GM12878 (cell line): ENCODE results near the gene POLN. TPM values are rescaled to one million over a fixed set of nuclear protein-coding genes. Genes with fewer than 3 reads are reported as not detected.

Source experiments
- ATAC-seq: fragments of 200-7000 bp; cut with Tn5 transposase; 3 replicates; pipeline ENCODE4 v1.9.1; 2020; ENCODE audit warnings: mild to moderate bottlenecking, moderate library complexity
- BruUV-seq: library from RNA; stranded (reverse); fragments of 400-500 nt; replicated peaks from 2 replicates; lab custom pipeline; 2021; lab: Mats Ljungman, UMichigan
- CTCF ChIA-PET: fragments of 300-600 bp; sonication (Branson Sonifier 250); formaldehyde crosslinking; extraction: SDS; loops from one replicate; lab custom pipeline; 2021; ENCODE audit warnings: inconsistent platforms; lab: Yijun Ruan, JAX
- POLR2A ChIA-PET: fragments of 350-600 bp; formaldehyde crosslinking; extraction: SDS; loops from one replicate; lab custom pipeline; 2021; ENCODE audit warnings: inconsistent platforms; lab: Charles Lee
- RAD21 ChIA-PET: fragments of 300-600 bp; sonication (Branson Sonifier 250); formaldehyde crosslinking; loops from one replicate; lab custom pipeline; 2023; ENCODE audit warnings: antibody characterized with exemption; ENCODE audit not compliant: unreplicated experiment; lab: Charles Lee
- SMC1A ChIA-PET: fragments of 300-600 bp; sonication (Branson Sonifier 250); formaldehyde crosslinking; loops from one replicate; lab custom pipeline; 2023; ENCODE audit not compliant: unreplicated experiment, uncharacterized antibody; lab: Charles Lee
- DNase-seq: peaks from one replicate; pipeline ENCODE4 v3.0.0-alpha.2; 2011; ENCODE audit warnings: low read depth, low spot score
- FAIRE-seq: peaks from 3 replicates; lab custom pipeline; 2011; peaks lifted over from hg19 to GRCh38; lab: Jason Lieb, UNC
- H2AFZ ChIP-seq: 2 replicates; pipeline ENCODE4 v1.6.0; 2011; ENCODE audit warnings: low read depth, low read length, control low read depth; ENCODE audit not compliant: control insufficient read depth
- H3K27ac ChIP-seq: 2 replicates; pipeline ENCODE4 v1.5.1; 2011; ENCODE audit warnings: control low read depth; ENCODE audit not compliant: control insufficient read depth, insufficient read depth
- H3K27me3 ChIP-seq, 2 experiments: replicated peaks in 1 of 2; 2 replicates each; pipeline versions ENCODE4 v1.6.0 to v1.6.1; 2011; ENCODE audit warnings: low read length in 1 of 2; ENCODE audit not compliant: control insufficient read depth in 2 of 2, insufficient read depth in 2 of 2
- H3K36me3 ChIP-seq, 2 experiments: 2 replicates each; pipeline ENCODE4 v1.5.1; 2011; ENCODE audit warnings: low read length in 1 of 2; ENCODE audit not compliant: control insufficient read depth in 2 of 2, insufficient read depth in 2 of 2
- H3K4me1 ChIP-seq: 2 replicates; pipeline ENCODE4 v1.6.1; 2011; ENCODE audit warnings: mild to moderate bottlenecking, low read length, moderate library complexity, mixed read lengths; ENCODE audit not compliant: control insufficient read depth, insufficient read depth
- H3K4me2 ChIP-seq: 2 replicates; pipeline ENCODE4 v1.6.0; 2011; ENCODE audit warnings: control low read depth; ENCODE audit not compliant: control insufficient read depth, insufficient read depth
- H3K4me3 ChIP-seq: fragments of 200-600 bp; sonication (generic); 2 replicates; pipeline ENCODE4 v1.5.1; 2016
- H3K79me2 ChIP-seq: 2 replicates; pipeline ENCODE4 v1.6.0; 2011; ENCODE audit warnings: low read length; ENCODE audit not compliant: control insufficient read depth, insufficient read depth
- H3K9ac ChIP-seq: 2 replicates; pipeline ENCODE4 v1.8.0; 2011; ENCODE audit warnings: low read length, control low read depth, mixed read lengths; ENCODE audit not compliant: control insufficient read depth, insufficient read depth
- H3K9me3 ChIP-seq: replicated peaks from 3 replicates; pipeline ENCODE4 v1.5.1; 2011; ENCODE audit warnings: mild to moderate bottlenecking, low read length; ENCODE audit not compliant: control insufficient read depth, insufficient read depth
- H4K20me1 ChIP-seq: 2 replicates; pipeline ENCODE4 v1.6.0; 2011; ENCODE audit not compliant: control insufficient read depth, insufficient read depth
- BCL11A ChIP-seq: IDR thresholded peaks from 2 replicates; pipeline ENCODE4 v1.6.1; 2011; ENCODE audit warnings: low read depth, low read length
- EED ChIP-seq: sonication (generic); IDR thresholded peaks from 2 replicates; pipeline ENCODE4 v1.6.1; 2016; ENCODE audit warnings: antibody characterized with exemption, low read depth
- ESRRA ChIP-seq: IDR thresholded peaks from 2 replicates; pipeline ENCODE4 v1.6.1; 2012; ENCODE audit warnings: mild to moderate bottlenecking, low read length, improper control_type of control experiment
- HCFC1 ChIP-seq: fragments of 150-350 bp; IDR thresholded peaks from 2 replicates; pipeline ENCODE4 v1.6.1; 2014; ENCODE audit warnings: low read length
- MYB ChIP-seq: fragments of 150-350 bp; IDR thresholded peaks from 2 replicates; pipeline ENCODE4 v1.6.1; 2014; ENCODE audit warnings: mild to moderate bottlenecking, low read depth, low read length, borderline replicate concordance
- RAD51 ChIP-seq: fragments of 450-650 bp; IDR thresholded peaks from 2 replicates; pipeline ENCODE4 v1.6.1; 2016; ENCODE audit warnings: moderate library complexity, mild to moderate bottlenecking, inconsistent platforms
- RBBP5 ChIP-seq: fragments of 200-600 bp; sonication (generic); conservative IDR thresholded peaks from 2 replicates; pipeline ENCODE4 v1.6.1; 2016
- SREBF1 ChIP-seq: IDR thresholded peaks from 2 replicates; pipeline ENCODE4 v1.6.1; 2012; ENCODE audit warnings: mild to moderate bottlenecking, low read length
- TAF1 ChIP-seq: IDR thresholded peaks from 2 replicates; pipeline ENCODE4 v1.6.1; 2011; ENCODE audit warnings: mild to moderate bottlenecking, low read depth, low read length, borderline replicate concordance
- TCF3 ChIP-seq: IDR thresholded peaks from 2 replicates; pipeline ENCODE4 v1.6.1; 2012; ENCODE audit warnings: low read depth, mild to moderate bottlenecking, low read length, borderline replicate concordance; ENCODE audit not compliant: insufficient read depth
- WGBS: methylation state at CpG from one replicate; pipeline ENCODE4 v1.1.6; 2016; ENCODE audit warnings: low lambda C conversion rate; ENCODE audit not compliant: insufficient replicate concordance, insufficient coverage; ENCODE audit errors: missing lambda C conversion rate; 5-methylcytosine and 5-hydroxymethylcytosine counted together
- in situ Hi-C: fragments of 300-500 bp; cut with MboI; formaldehyde crosslinking; loops from 9 replicates; pipeline ENCODE4 v1.14.3; 2018; ENCODE audit warnings: mixed read lengths
- intact Hi-C: fragments of 100-400 bp; cut with micrococcal nuclease; formaldehyde crosslinking; loops from one replicate; pipeline ENCODE4 v1.14.2; 2022; ENCODE audit not compliant: unreplicated experiment
- polyA plus RNA-seq, 11 experiments: library from polyadenylated mRNA; depleted of rRNA in 4 of 11; unstranded in 6 of 11; stranded (reverse) in 5 of 11; fragments of >200 nt; fragmentation: Nextera tagmentation in 4 of 11; fragmentation: Illumina TruSeq in 1 of 11; extraction: Ambion mirVana in 4 of 11; extraction: Trizol in 1 of 11; gene quantifications; 1 replicate in 1 of 11; 2 replicates in 10 of 11; pipeline versions ENCODE4 v1.2.1 to v1.2.3, GENCODE V29; 2011 to 2016; ENCODE audit warnings: inconsistent platforms in 2 of 11, missing spikeins in 2 of 11, low read depth in 1 of 11
- total RNA-seq, 4 experiments: library from RNA; depleted of rRNA in 3 of 4; stranded (reverse); fragments of >200 nt in 3 of 4; fragmentation: Illumina TruSeq in 1 of 4; extraction: Trizol in 1 of 4; gene quantifications; 2 replicates each; pipeline versions ENCODE4 v1.2.1 to v1.2.3, GENCODE V29; 2013 to 2021
- TF ChIP-seq, protein P1 (sequence below): IDR thresholded peaks from 2 replicates; pipeline ENCODE4 v1.6.1; 2011; ENCODE audit warnings: borderline replicate concordance, low read depth, mild to moderate bottlenecking, moderate library complexity, mixed read lengths, low read length; ENCODE audit not compliant: insufficient read depth; ENCODE audit errors: extremely low read length
- TF ChIP-seq, protein P2 (sequence below): fragments of 450-650 bp; IDR thresholded peaks from 2 replicates; pipeline ENCODE4 v1.6.1; 2014; ENCODE audit warnings: mild to moderate bottlenecking
- TF ChIP-seq, protein P3 (sequence below): IDR thresholded peaks from 2 replicates; pipeline ENCODE4 v1.6.1; 2012; ENCODE audit warnings: mild to moderate bottlenecking, low read depth, low read length
- TF ChIP-seq, protein P4 (sequence below): fragments of 450-650 bp; IDR thresholded peaks from 2 replicates; pipeline ENCODE4 v1.6.1; 2017; ENCODE audit warnings: low read depth, mild to moderate bottlenecking, moderate library complexity
- TF ChIP-seq, protein P5 (sequence below): fragments of 450-650 bp; IDR thresholded peaks from 2 replicates; pipeline ENCODE4 v1.6.1; 2018; ENCODE audit warnings: mild to moderate bottlenecking, low read depth, moderate library complexity; ENCODE audit not compliant: partially characterized antibody

Gene POLN
- total and polyA plus RNA-seq, 10 of the 15 experiments (the other 5 are each of a cell fraction or from before 2014, with no cell fraction given) = 0.09 to 2.0 (median 0.95) TPM; not detected in 1

DNA sequence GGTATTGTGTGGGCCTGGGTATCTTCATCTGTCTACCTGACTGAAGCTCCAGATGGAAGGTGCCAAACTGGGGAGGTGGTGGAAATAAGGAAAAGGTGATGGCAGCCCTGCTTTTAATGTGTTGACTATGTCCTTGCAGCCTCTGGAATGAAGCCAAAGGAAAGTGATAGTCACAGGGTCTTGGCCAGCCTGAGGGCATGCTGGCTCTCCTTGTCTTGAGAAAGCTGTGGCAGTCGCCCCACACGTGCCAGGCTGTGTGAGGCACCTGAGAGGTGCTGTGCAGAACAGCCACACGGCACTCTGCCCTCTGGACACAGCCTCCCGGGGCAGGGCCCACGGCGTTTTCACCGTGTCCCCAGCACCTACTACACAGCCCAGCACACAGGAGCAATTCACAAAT is 105.2 kb downstream of the POLN start:
- SMC1A ChIA-PET = no interaction called here
- Histone ChIP-seq H3K4me3 (no peak overlapping the region), H3K4me2 (no peak overlapping the region), H3K36me3 (no peaks in the 10 kb centered on the region), H3K4me1 (peaks cover 10% of the 10 kb centered on the region), H3K9me3 (peaks cover under 1% of the 10 kb centered on the region; the same call in 2 of the 3 replicates), H3K27me3 (no peaks in the 10 kb centered on the region), H2AFZ (no peak overlapping the region), H3K9ac (no peak overlapping the region), H3K79me2 (no peaks in the 10 kb centered on the region), H3K27ac (no peak overlapping the region), H4K20me1 (no peaks in the 10 kb centered on the region)
- no peak for FAIRE-seq
- BruUV-seq = no TSS peak
- intact Hi-C loops = no loop called here
- in situ Hi-C loops = no loop called here
- ATAC-seq = no peak
- POLR2A ChIA-PET = no interaction called here
- 49% methylated on average over 7 of the region's 7 CpGs for WGBS
- CTCF ChIA-PET = no interaction called here
- DNase-seq = no peak
- RAD21 ChIA-PET = no interaction called here
- no peak for TF ChIP-seq EED
- TF ChIP-seq TAF1 = no peak
- TF ChIP-seq, protein P1, sequence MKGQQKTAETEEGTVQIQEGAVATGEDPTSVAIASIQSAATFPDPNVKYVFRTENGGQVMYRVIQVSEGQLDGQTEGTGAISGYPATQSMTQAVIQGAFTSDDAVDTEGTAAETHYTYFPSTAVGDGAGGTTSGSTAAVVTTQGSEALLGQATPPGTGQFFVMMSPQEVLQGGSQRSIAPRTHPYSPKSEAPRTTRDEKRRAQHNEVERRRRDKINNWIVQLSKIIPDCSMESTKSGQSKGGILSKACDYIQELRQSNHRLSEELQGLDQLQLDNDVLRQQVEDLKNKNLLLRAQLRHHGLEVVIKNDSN = no peak
- no peak for TF ChIP-seq BCL11A
- TF ChIP-seq ESRRA = no peak
- TF ChIP-seq, protein P2, sequence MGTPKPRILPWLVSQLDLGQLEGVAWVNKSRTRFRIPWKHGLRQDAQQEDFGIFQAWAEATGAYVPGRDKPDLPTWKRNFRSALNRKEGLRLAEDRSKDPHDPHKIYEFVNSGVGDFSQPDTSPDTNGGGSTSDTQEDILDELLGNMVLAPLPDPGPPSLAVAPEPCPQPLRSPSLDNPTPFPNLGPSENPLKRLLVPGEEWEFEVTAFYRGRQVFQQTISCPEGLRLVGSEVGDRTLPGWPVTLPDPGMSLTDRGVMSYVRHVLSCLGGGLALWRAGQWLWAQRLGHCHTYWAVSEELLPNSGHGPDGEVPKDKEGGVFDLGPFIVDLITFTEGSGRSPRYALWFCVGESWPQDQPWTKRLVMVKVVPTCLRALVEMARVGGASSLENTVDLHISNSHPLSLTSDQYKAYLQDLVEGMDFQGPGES = no peak
- TF ChIP-seq, protein P3, sequence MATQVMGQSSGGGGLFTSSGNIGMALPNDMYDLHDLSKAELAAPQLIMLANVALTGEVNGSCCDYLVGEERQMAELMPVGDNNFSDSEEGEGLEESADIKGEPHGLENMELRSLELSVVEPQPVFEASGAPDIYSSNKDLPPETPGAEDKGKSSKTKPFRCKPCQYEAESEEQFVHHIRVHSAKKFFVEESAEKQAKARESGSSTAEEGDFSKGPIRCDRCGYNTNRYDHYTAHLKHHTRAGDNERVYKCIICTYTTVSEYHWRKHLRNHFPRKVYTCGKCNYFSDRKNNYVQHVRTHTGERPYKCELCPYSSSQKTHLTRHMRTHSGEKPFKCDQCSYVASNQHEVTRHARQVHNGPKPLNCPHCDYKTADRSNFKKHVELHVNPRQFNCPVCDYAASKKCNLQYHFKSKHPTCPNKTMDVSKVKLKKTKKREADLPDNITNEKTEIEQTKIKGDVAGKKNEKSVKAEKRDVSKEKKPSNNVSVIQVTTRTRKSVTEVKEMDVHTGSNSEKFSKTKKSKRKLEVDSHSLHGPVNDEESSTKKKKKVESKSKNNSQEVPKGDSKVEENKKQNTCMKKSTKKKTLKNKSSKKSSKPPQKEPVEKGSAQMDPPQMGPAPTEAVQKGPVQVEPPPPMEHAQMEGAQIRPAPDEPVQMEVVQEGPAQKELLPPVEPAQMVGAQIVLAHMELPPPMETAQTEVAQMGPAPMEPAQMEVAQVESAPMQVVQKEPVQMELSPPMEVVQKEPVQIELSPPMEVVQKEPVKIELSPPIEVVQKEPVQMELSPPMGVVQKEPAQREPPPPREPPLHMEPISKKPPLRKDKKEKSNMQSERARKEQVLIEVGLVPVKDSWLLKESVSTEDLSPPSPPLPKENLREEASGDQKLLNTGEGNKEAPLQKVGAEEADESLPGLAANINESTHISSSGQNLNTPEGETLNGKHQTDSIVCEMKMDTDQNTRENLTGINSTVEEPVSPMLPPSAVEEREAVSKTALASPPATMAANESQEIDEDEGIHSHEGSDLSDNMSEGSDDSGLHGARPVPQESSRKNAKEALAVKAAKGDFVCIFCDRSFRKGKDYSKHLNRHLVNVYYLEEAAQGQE = no peak
- no peak for TF ChIP-seq RAD51
- TF ChIP-seq RBBP5 = no peak
- TF ChIP-seq, protein P4, sequence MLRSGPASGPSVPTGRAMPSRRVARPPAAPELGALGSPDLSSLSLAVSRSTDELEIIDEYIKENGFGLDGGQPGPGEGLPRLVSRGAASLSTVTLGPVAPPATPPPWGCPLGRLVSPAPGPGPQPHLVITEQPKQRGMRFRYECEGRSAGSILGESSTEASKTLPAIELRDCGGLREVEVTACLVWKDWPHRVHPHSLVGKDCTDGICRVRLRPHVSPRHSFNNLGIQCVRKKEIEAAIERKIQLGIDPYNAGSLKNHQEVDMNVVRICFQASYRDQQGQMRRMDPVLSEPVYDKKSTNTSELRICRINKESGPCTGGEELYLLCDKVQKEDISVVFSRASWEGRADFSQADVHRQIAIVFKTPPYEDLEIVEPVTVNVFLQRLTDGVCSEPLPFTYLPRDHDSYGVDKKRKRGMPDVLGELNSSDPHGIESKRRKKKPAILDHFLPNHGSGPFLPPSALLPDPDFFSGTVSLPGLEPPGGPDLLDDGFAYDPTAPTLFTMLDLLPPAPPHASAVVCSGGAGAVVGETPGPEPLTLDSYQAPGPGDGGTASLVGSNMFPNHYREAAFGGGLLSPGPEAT = no peak
- no peak for TF ChIP-seq SREBF1
- TF ChIP-seq MYB = no peak
- no peak for TF ChIP-seq TCF3
- TF ChIP-seq, protein P5, sequence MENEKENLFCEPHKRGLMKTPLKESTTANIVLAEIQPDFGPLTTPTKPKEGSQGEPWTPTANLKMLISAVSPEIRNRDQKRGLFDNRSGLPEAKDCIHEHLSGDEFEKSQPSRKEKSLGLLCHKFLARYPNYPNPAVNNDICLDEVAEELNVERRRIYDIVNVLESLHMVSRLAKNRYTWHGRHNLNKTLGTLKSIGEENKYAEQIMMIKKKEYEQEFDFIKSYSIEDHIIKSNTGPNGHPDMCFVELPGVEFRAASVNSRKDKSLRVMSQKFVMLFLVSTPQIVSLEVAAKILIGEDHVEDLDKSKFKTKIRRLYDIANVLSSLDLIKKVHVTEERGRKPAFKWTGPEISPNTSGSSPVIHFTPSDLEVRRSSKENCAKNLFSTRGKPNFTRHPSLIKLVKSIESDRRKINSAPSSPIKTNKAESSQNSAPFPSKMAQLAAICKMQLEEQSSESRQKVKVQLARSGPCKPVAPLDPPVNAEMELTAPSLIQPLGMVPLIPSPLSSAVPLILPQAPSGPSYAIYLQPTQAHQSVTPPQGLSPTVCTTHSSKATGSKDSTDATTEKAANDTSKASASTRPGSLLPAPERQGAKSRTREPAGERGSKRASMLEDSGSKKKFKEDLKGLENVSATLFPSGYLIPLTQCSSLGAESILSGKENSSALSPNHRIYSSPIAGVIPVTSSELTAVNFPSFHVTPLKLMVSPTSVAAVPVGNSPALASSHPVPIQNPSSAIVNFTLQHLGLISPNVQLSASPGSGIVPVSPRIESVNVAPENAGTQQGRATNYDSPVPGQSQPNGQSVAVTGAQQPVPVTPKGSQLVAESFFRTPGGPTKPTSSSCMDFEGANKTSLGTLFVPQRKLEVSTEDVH = no peak
- TF ChIP-seq HCFC1 = no peak
